ENCODE results near the gene FGD4. TPM values are rescaled to one million over a fixed set of nuclear protein-coding genes. Genes with fewer than 3 reads are reported as not detected.

Gene FGD4
- total and polyA plus RNA-seq, 9 of the 15 experiments (the other 6 are each of a cell fraction or from before 2014, with no cell fraction given): 0.05 to 0.51 (median 0.27) TPM

- TF ChIP-seq KAT2B (IDR thresholded peaks at IDR 0.05; ENCODE audit: low read depth, low read length) (peak; percentile 84), RCOR1 (IDR thresholded peaks at IDR 0.05; ENCODE audit: borderline replicate concordance in 1 of 2, low read depth in 2 of 2, low read length in 2 of 2) (peak in 1 of 2 experiments; percentile 33; a peak in 1 of 4 replicates), ZNF217 (CRISPR knock-in tag; IDR thresholded peaks at IDR 0.05) (no peak), POLR3G (IDR thresholded peaks at IDR 0.05; ENCODE audit: extremely low read depth, insufficient read length, insufficient replicate concordance) (no peak), CC2D1A (IDR thresholded peaks at IDR 0.05) (no peak), ZBTB26 (CRISPR knock-in tag; IDR thresholded peaks at IDR 0.05) (no peak)
Observed at GRCh38 chr12:32399370-32400113, at the start of gene FGD4 (continued).

DNA sequence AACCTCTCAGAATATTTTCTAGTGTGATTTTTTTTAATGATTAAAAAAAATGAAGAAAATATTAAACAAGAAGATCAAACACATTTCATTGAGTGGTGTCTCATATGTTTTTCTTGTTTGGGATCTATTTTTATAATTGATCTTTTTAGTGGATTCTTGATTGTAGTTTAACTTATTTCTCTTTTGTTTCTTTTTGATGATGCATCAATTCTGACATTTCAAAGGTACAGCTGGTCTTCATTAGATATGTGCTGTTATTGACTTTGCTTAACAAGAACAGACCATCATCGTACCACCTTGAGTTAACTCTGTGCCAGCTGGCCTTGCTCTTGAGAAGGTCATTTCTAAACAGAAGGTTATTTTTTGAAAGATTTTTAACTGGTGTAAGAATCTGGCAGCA, 45.8 kb upstream of the FGD4 start:
- DNase-seq (ENCODE audit: extremely low read depth in 1 of 4, low spot score in 3 of 4) (no peak), FAIRE-seq (no peak), ATAC-seq (no peak)
- no peak for TF ChIP-seq ADNP (tag; IDR thresholded peaks at IDR 0.05)
- peak; percentile 78 for TF ChIP-seq ZNF316 (IDR thresholded peaks at IDR 0.05)
- TF ChIP-seq C11orf30 (IDR thresholded peaks at IDR 0.05; ENCODE audit: low read depth): peak; percentile 64
- TF ChIP-seq MAFF (IDR thresholded peaks at IDR 0.05; ENCODE audit: low read length): 0 out of 2 replicates have a peak, but pooled peaks have one; percentile 4
- in situ Hi-C loops (cut with MboI) (no loop called here), intact Hi-C loops (cut with micrococcal nuclease) (no loop called here)
- CTCF ChIA-PET (ENCODE audit: low intra/inter-chr PET ratio): interaction anchor here (0.9 kb wide), 1 partner anchor 10 kb away, joined by 4 read pairs; no protein-coding TSS in a partner anchor
- 13% methylated on average over 1 of the region's 1 CpG for WGBS (ENCODE audit: insufficient coverage, low coverage, missing lambda C conversion rate)
- Histone ChIP-seq H3K27me3 (ENCODE audit: control insufficient read depth in 2 of 2, insufficient read depth in 2 of 2, low read length in 2 of 2) (no peaks in the 10 kb centered on the region), H3K4me1 (replicated peaks in 1 of 2; ENCODE audit: control insufficient read depth in 2 of 2, insufficient read depth in 2 of 2, low read length in 2 of 2) (no peaks in the 10 kb centered on the region), H3K27ac (ENCODE audit: extremely low read depth, low read depth, low read length) (no peak overlapping the region), H3K9ac (ENCODE audit: insufficient read depth in 1 of 2, low read depth in 2 of 2, low read length in 2 of 2) (no peak overlapping the region), H3K4me2 (ENCODE audit: insufficient read depth, low read length) (no peak overlapping the region), H3K4me3 (no peak overlapping the region), H2AFZ (ENCODE audit: low read depth, low read length) (no peak overlapping the region), H3K36me3 (ENCODE audit: control insufficient read depth, insufficient read depth, low read length) (no peaks in the 10 kb centered on the region), H3K79me2 (ENCODE audit: control insufficient read depth, insufficient read depth, low read length) (no peaks in the 10 kb centered on the region), H3K9me3 (replicated peaks; ENCODE audit: control insufficient read depth, insufficient read depth, low read depth, low read length) (no peaks in the 10 kb centered on the region), H4K20me1 (replicated peaks; ENCODE audit: control insufficient read depth, insufficient read depth, low read length) (no peaks in the 10 kb centered on the region), H3K9me1 (ENCODE audit: control insufficient read depth, insufficient read depth, low read length) (no peaks in the 10 kb centered on the region)
- POLR2A ChIA-PET: interaction anchor here (0.6 to 0.9 kb wide), 3 partner anchors 16 to 1712 kb away, joined by 3 read pairs; no protein-coding TSS in a partner anchor
- no TSS peak for BruUV-seq (replicated peaks)

Data from K562 (cell line).